Astrocyte of the cerebellum (primary cell): ENCODE measurements around the gene UBB.

Experiments used
- DNase-seq: peaks from one replicate; pipeline ENCODE4 v3.0.0-alpha.2; 2011; ENCODE audit warnings: low read depth
- H3K4me3 ChIP-seq: 2 replicates; pipeline ENCODE4 v1.5.1; 2011; ENCODE audit warnings: mild to moderate bottlenecking, low read depth, low read length, moderate library complexity
- CTCF ChIP-seq: IDR thresholded peaks from 2 replicates; pipeline ENCODE4 v1.5.1; 2012; ENCODE audit warnings: low read length, low read depth, moderate library complexity, mild to moderate bottlenecking; ENCODE audit errors: missing control alignments
- in situ Hi-C: cut with HindIII; loops from 2 replicates; pipeline ENCODE4 v1.10.0; 2017; ENCODE audit warnings: low sequenced_read_pairs

Gene UBB

GRCh38 chr17:16364625-16365024, 16.3 kb upstream of the UBB start:
- no peak for TF ChIP-seq CTCF
- in situ Hi-C loops, result no loop called here
- no peak for DNase-seq
- no peak overlapping the region for H3K4me3 ChIP-seq

- no peak for DNase-seq
- in situ Hi-C loops, result no loop called here
- no peak overlapping the region for H3K4me3 ChIP-seq
- no peak for TF ChIP-seq CTCF
Observed at GRCh38 chr17:16371742-16372141, 9.1 kb upstream of the UBB start.

- H3K4me3 ChIP-seq, result no peak overlapping the region
- no peak for DNase-seq
- no peak for TF ChIP-seq CTCF
- in situ Hi-C loops, result no loop called here
Observed at GRCh38 chr17:16374146-16374938, 6.5 kb upstream of the UBB start.

- TF ChIP-seq CTCF, result no peak
- no peak for DNase-seq
- in situ Hi-C loops, result no loop called here
- no peak overlapping the region for H3K4me3 ChIP-seq
Observed at GRCh38 chr17:16377941-16378341, 3.0 kb upstream of the UBB start.

GRCh38 chr17:16378636-16379282, 2.1 kb upstream of the UBB start:
- no peak for TF ChIP-seq CTCF
- in situ Hi-C loops, result no loop called here
- DNase-seq, result no peak
- no peak overlapping the region for H3K4me3 ChIP-seq

- no peak for DNase-seq
- in situ Hi-C loops, result no loop called here
- H3K4me3 ChIP-seq, result no peak overlapping the region
- no peak for TF ChIP-seq CTCF
Observed at GRCh38 chr17:16379654-16380053, 1.2 kb upstream of the UBB start.
